ENCODE results near the gene C16orf92.
"Not testable (repeated sequence)": the region's sequence is repeated elsewhere in the genome, so short reads cannot be mapped to it uniquely, and the experiment has no call there.

The C16orf92 gene

GRCh38 chr16:30040690-30041089 lies 17.7 kb downstream of the C16orf92 start:
- not testable (repeated sequence) for H3K18ac ChIP-seq (ENCODE audit: low read length); H2BK15ac ChIP-seq (ENCODE audit: low read length); H2BK12ac ChIP-seq (ENCODE audit: low read length); H3K14ac ChIP-seq (ENCODE audit: low read length); H3K36me3 ChIP-seq (replicated peaks in 1 of 2; ENCODE audit: control insufficient read depth in 2 of 2, insufficient read depth in 2 of 2, low read length in 2 of 2); H4K8ac ChIP-seq (ENCODE audit: low read depth, low read length); H3K4ac ChIP-seq (ENCODE audit: low read length); H2AK5ac ChIP-seq (ENCODE audit: low read depth, low read length); H2BK120ac ChIP-seq (ENCODE audit: low read depth, low read length); H3K4me3 ChIP-seq (ENCODE audit: low read length in 2 of 2); H2BK5ac ChIP-seq (ENCODE audit: low read length); H2AFZ ChIP-seq (ENCODE audit: low read length); H4K91ac ChIP-seq (ENCODE audit: low read depth, low read length, poor library complexity); H3K23ac ChIP-seq (ENCODE audit: low read depth, low read length, poor library complexity); H3K4me1 ChIP-seq (ENCODE audit: control insufficient read depth in 2 of 2, insufficient read depth in 1 of 2, low read depth in 1 of 2, low read length in 2 of 2); H3K27ac ChIP-seq (replicated peaks; ENCODE audit: low read length); H3K9me3 ChIP-seq (replicated peaks in 1 of 2; ENCODE audit: control insufficient read depth in 2 of 2, insufficient read depth in 1 of 2, low read depth in 1 of 2, low read length in 2 of 2); H3K79me1 ChIP-seq (ENCODE audit: low read depth, low read length); H3K9ac ChIP-seq (ENCODE audit: low read depth, low read length, poor library complexity); DNase-seq (ENCODE audit: low spot score); H3K27me3 ChIP-seq (ENCODE audit: control insufficient read depth in 3 of 3, insufficient read depth in 3 of 3, low read depth in 1 of 3, low read length in 3 of 3); H3K4me2 ChIP-seq (ENCODE audit: insufficient read depth, low read length, poor library complexity, severe bottlenecking)
- no CpG with 5 or more reads among the region's 5 CpGs for WGBS, 2 donors (ENCODE audit: extremely low coverage in 2 of 2, insufficient read length in 2 of 2, insufficient replicate concordance in 1 of 2)

- H3K14ac ChIP-seq (ENCODE audit: low read length), result no peak overlapping the region
- no peak for DNase-seq (ENCODE audit: low spot score)
- WGBS, 2 donors (ENCODE audit: extremely low coverage in 2 of 2, insufficient read length in 2 of 2, insufficient replicate concordance in 1 of 2), result no CpG with 5 or more reads among the region's 5 CpGs
- peaks cover 0 to 4% (median 0%) of the 10 kb centered on the region in 3 experiments for H3K27me3 ChIP-seq (ENCODE audit: control insufficient read depth in 3 of 3, insufficient read depth in 3 of 3, low read depth in 1 of 3, low read length in 3 of 3)
- no peak overlapping the region for H3K23ac ChIP-seq (ENCODE audit: low read depth, low read length, poor library complexity)
- no peak overlapping the region for H2BK120ac ChIP-seq (ENCODE audit: low read depth, low read length)
- no peak overlapping the region for H3K4me2 ChIP-seq (ENCODE audit: insufficient read depth, low read length, poor library complexity, severe bottlenecking)
- no peak overlapping the region for H3K4ac ChIP-seq (ENCODE audit: low read length)
- H3K18ac ChIP-seq (ENCODE audit: low read length), result no peak overlapping the region
- H4K91ac ChIP-seq (ENCODE audit: low read depth, low read length, poor library complexity), result no peak overlapping the region
- peaks cover 0 to 3% of the 10 kb centered on the region in 2 donors for H3K9me3 ChIP-seq (replicated peaks in 1 of 2; ENCODE audit: control insufficient read depth in 2 of 2, insufficient read depth in 1 of 2, low read depth in 1 of 2, low read length in 2 of 2)
- no peaks in the 10 kb centered on the region for H3K4me1 ChIP-seq (ENCODE audit: control insufficient read depth in 2 of 2, insufficient read depth in 1 of 2, low read depth in 1 of 2, low read length in 2 of 2)
- no peak overlapping the region for H4K8ac ChIP-seq (ENCODE audit: low read depth, low read length)
- no peak overlapping the region for H2AFZ ChIP-seq (ENCODE audit: low read length)
- no peak overlapping the region for H3K9ac ChIP-seq (ENCODE audit: low read depth, low read length, poor library complexity)
- H2BK5ac ChIP-seq (ENCODE audit: low read length), result no peak overlapping the region
- H2AK5ac ChIP-seq (ENCODE audit: low read depth, low read length), result no peak overlapping the region
- H3K27ac ChIP-seq (replicated peaks; ENCODE audit: low read length), result no peak overlapping the region
- no peaks in the 10 kb centered on the region for H3K36me3 ChIP-seq (replicated peaks in 1 of 2; ENCODE audit: control insufficient read depth in 2 of 2, insufficient read depth in 2 of 2, low read length in 2 of 2)
- peaks cover 4% of the 10 kb centered on the region for H3K79me1 ChIP-seq (ENCODE audit: low read depth, low read length)
- H2BK15ac ChIP-seq (ENCODE audit: low read length), result no peak overlapping the region
- no peak overlapping the region for H2BK12ac ChIP-seq (ENCODE audit: low read length)
- H3K4me3 ChIP-seq (ENCODE audit: low read length in 2 of 2), result no peak overlapping the region
Measured at GRCh38 chr16:30041841-30042240, 18.8 kb downstream of the C16orf92 start.

- no peak for DNase-seq (ENCODE audit: low spot score)
- Histone ChIP-seq H2BK5ac (ENCODE audit: low read length) (no peak overlapping the region), H3K9ac (ENCODE audit: low read depth, low read length, poor library complexity) (no peak overlapping the region), H2AFZ (ENCODE audit: low read length) (no peak overlapping the region), H3K4me1 (ENCODE audit: control insufficient read depth in 2 of 2, insufficient read depth in 1 of 2, low read depth in 1 of 2, low read length in 2 of 2) (peaks cover 2 to 4% of the 10 kb centered on the region in 2 donors), H3K4me2 (ENCODE audit: insufficient read depth, low read length, poor library complexity, severe bottlenecking) (no peak overlapping the region), H3K14ac (ENCODE audit: low read length) (no peak overlapping the region), H3K27ac (replicated peaks; ENCODE audit: low read length) (no peak overlapping the region), H3K27me3 (ENCODE audit: control insufficient read depth in 3 of 3, insufficient read depth in 3 of 3, low read depth in 1 of 3, low read length in 3 of 3) (peaks cover 0 to 4% (median 0%) of the 10 kb centered on the region in 3 experiments), H3K9me3 (replicated peaks in 1 of 2; ENCODE audit: control insufficient read depth in 2 of 2, insufficient read depth in 1 of 2, low read depth in 1 of 2, low read length in 2 of 2) (peaks cover 0 to 3% of the 10 kb centered on the region in 2 donors), H3K4me3 (ENCODE audit: low read length in 2 of 2) (no peak overlapping the region), H3K79me1 (ENCODE audit: low read depth, low read length) (peaks cover 4% of the 10 kb centered on the region), H2BK12ac (ENCODE audit: low read length) (no peak overlapping the region), H2AK5ac (ENCODE audit: low read depth, low read length) (peak overlapping the region; percentile 18), H4K8ac (ENCODE audit: low read depth, low read length) (no peak overlapping the region), H3K36me3 (replicated peaks in 1 of 2; ENCODE audit: control insufficient read depth in 2 of 2, insufficient read depth in 2 of 2, low read length in 2 of 2) (no peaks in the 10 kb centered on the region), H3K18ac (ENCODE audit: low read length) (no peak overlapping the region), H4K91ac (ENCODE audit: low read depth, low read length, poor library complexity) (no peak overlapping the region), H2BK120ac (ENCODE audit: low read depth, low read length) (no peak overlapping the region), H3K4ac (ENCODE audit: low read length) (no peak overlapping the region), H2BK15ac (ENCODE audit: low read length) (no peak overlapping the region), H3K23ac (ENCODE audit: low read depth, low read length, poor library complexity) (no peak overlapping the region)
- no CpG with 5 or more reads among the region's 8 CpGs for WGBS, 2 donors (ENCODE audit: extremely low coverage in 2 of 2, insufficient read length in 2 of 2, insufficient replicate concordance in 1 of 2)
Measured at GRCh38 chr16:30046178-30046577, 23.2 kb downstream of the C16orf92 start.

GRCh38 chr16:30046588-30046987 lies 23.6 kb downstream of the C16orf92 start:
- Histone ChIP-seq H3K9ac (ENCODE audit: low read depth, low read length, poor library complexity) (no peak overlapping the region), H3K18ac (ENCODE audit: low read length) (no peak overlapping the region), H3K14ac (ENCODE audit: low read length) (no peak overlapping the region), H3K4ac (ENCODE audit: low read length) (no peak overlapping the region), H2BK15ac (ENCODE audit: low read length) (no peak overlapping the region), H3K4me3 (ENCODE audit: low read length in 2 of 2) (no peak overlapping the region), H3K79me1 (ENCODE audit: low read depth, low read length) (peaks cover 4% of the 10 kb centered on the region), H3K27me3 (ENCODE audit: control insufficient read depth in 3 of 3, insufficient read depth in 3 of 3, low read depth in 1 of 3, low read length in 3 of 3) (peaks cover 0 to 4% (median 0%) of the 10 kb centered on the region in 3 experiments), H4K8ac (ENCODE audit: low read depth, low read length) (no peak overlapping the region), H3K4me2 (ENCODE audit: insufficient read depth, low read length, poor library complexity, severe bottlenecking) (no peak overlapping the region), H2BK5ac (ENCODE audit: low read length) (no peak overlapping the region), H2BK120ac (ENCODE audit: low read depth, low read length) (no peak overlapping the region), H2BK12ac (ENCODE audit: low read length) (no peak overlapping the region), H4K91ac (ENCODE audit: low read depth, low read length, poor library complexity) (no peak overlapping the region), H3K27ac (replicated peaks; ENCODE audit: low read length) (no peak overlapping the region), H3K4me1 (ENCODE audit: control insufficient read depth in 2 of 2, insufficient read depth in 1 of 2, low read depth in 1 of 2, low read length in 2 of 2) (peaks cover 2 to 4% of the 10 kb centered on the region in 2 donors), H2AFZ (ENCODE audit: low read length) (no peak overlapping the region), H3K36me3 (replicated peaks in 1 of 2; ENCODE audit: control insufficient read depth in 2 of 2, insufficient read depth in 2 of 2, low read length in 2 of 2) (no peaks in the 10 kb centered on the region), H3K9me3 (replicated peaks in 1 of 2; ENCODE audit: control insufficient read depth in 2 of 2, insufficient read depth in 1 of 2, low read depth in 1 of 2, low read length in 2 of 2) (peaks cover 0 to 3% of the 10 kb centered on the region in 2 donors), H3K23ac (ENCODE audit: low read depth, low read length, poor library complexity) (no peak overlapping the region), H2AK5ac (ENCODE audit: low read depth, low read length) (peak overlapping the region; percentile 52)
- DNase-seq (ENCODE audit: low spot score), result no peak
- WGBS, 2 donors (ENCODE audit: extremely low coverage in 2 of 2, insufficient read length in 2 of 2, insufficient replicate concordance in 1 of 2), result no CpG with 5 or more reads among the region's 1 CpG

All from neuronal stem cell (in vitro differentiated cells).